CD4-positive, alpha-beta T cell treated with Interleukin-10 for 1 hour (primary cell): ENCODE results near the gene TXNRD2.
A peak's percentile ranks its signal among the peaks of the same experiment; 100 is the strongest.

Experiments
- DNase-seq: peaks from one replicate; pipeline ENCODE4 v3.0.0-alpha.2; 2020

TXNRD2 gene

GRCh38 chr22:19965771-19966709, 24.4 kb upstream of the TXNRD2 start:
- DNase-seq, result no peak

GRCh38 chr22:19964701-19965386, 23.2 kb upstream of the TXNRD2 start:
- no peak for DNase-seq

- DNase-seq, result no peak
Observed at GRCh38 chr22:19963863-19964642, 22.4 kb upstream of the TXNRD2 start.

GRCh38 chr22:19962909-19963806, 21.5 kb upstream of the TXNRD2 start:
- no peak for DNase-seq

- DNase-seq, result peak; percentile 58
Observed at GRCh38 chr22:19962246-19962908, 20.8 kb upstream of the TXNRD2 start.

GRCh38 chr22:19961868-19962245, 20.2 kb upstream of the TXNRD2 start:
- no peak for DNase-seq

GRCh38 chr22:19961201-19961580, 19.6 kb upstream of the TXNRD2 start:
- DNase-seq, result no peak

- DNase-seq, result no peak
Observed at GRCh38 chr22:19960491-19961200, 19.0 kb upstream of the TXNRD2 start.

- DNase-seq, result no peak
Observed at GRCh38 chr22:19959587-19960490, 18.2 kb upstream of the TXNRD2 start.

GRCh38 chr22:19959043-19959586, 17.5 kb upstream of the TXNRD2 start:
- no peak for DNase-seq

- DNase-seq, result no peak
Observed at GRCh38 chr22:19958083-19959042, 16.7 kb upstream of the TXNRD2 start.

GRCh38 chr22:19957445-19957844, 15.8 kb upstream of the TXNRD2 start:
- no peak for DNase-seq

GRCh38 chr22:19955241-19956128, 13.9 kb upstream of the TXNRD2 start:
- no peak for DNase-seq

GRCh38 chr22:19951346-19951745, 9.7 kb upstream of the TXNRD2 start:
- DNase-seq, result no peak

GRCh38 chr22:19948057-19948760, 6.6 kb upstream of the TXNRD2 start:
- DNase-seq, result no peak
